GM23338 (cell line): ENCODE data around the gene ATP6V1G3.

Source experiments
- CREB1 ChIP-seq: fragments of 250-450 bp; sonication (Bioruptor Pico); IDR thresholded peaks from 2 replicates; pipeline ENCODE4 v1.5.0; 2020; ENCODE audit warnings: low read depth, mild to moderate bottlenecking, moderate library complexity
- EZH2 ChIP-seq: fragments of 200-600 bp; sonication (generic); IDR thresholded peaks from one replicate; pipeline ENCODE4 v1.8.0; 2017; ENCODE audit warnings: antibody characterized with exemption, mild to moderate bottlenecking, low read depth; ENCODE audit not compliant: unreplicated experiment
- EZH2phosphoT487 ChIP-seq: fragments of 200-600 bp; sonication (generic); IDR thresholded peaks from one replicate; pipeline ENCODE4 v1.8.1; 2018; ENCODE audit warnings: antibody characterized with exemption; ENCODE audit not compliant: unreplicated experiment
- JUNB ChIP-seq: IDR thresholded peaks from one replicate; pipeline ENCODE4 v1.6.1; 2016; ENCODE audit warnings: antibody characterized with exemption; ENCODE audit not compliant: unreplicated experiment
- NANOG ChIP-seq: IDR thresholded peaks from 2 replicates; pipeline ENCODE4 v1.6.1; 2016; ENCODE audit warnings: antibody characterized with exemption, borderline replicate concordance
- POLR2AphosphoS5 ChIP-seq: IDR thresholded peaks from 2 replicates; pipeline ENCODE4 v1.6.1; 2016; ENCODE audit warnings: antibody characterized with exemption, low read depth
- STAT1 ChIP-seq: IDR thresholded peaks from one replicate; pipeline ENCODE4 v1.6.1; 2016; ENCODE audit warnings: antibody characterized with exemption; ENCODE audit not compliant: unreplicated experiment
- ZNF114 ChIP-seq: fragments of 250-450 bp; sonication (Bioruptor Pico); IDR thresholded peaks from 2 replicates; pipeline ENCODE4 v1.5.0; 2020; ENCODE audit warnings: mild to moderate bottlenecking, moderate library complexity
- ZNF331 ChIP-seq: fragments of 250-450 bp; sonication (Bioruptor Pico); IDR thresholded peaks from 2 replicates; pipeline ENCODE4 v1.5.0; 2020; ENCODE audit warnings: low read depth, mild to moderate bottlenecking, moderate library complexity
- TF ChIP-seq, protein P1 (sequence below), 2 experiments: fragments of 200-600 bp in 1 of 2; sonication (generic) in 1 of 2; conservative IDR thresholded peaks; 2 replicates each; pipeline versions ENCODE4 v1.5.1 to v1.6.1; 2016 to 2017; ENCODE audit warnings: antibody characterized with exemption in 2 of 2, low read depth in 2 of 2, mild to moderate bottlenecking in 2 of 2, moderate library complexity in 1 of 2
- TF ChIP-seq, protein P2 (sequence below): IDR thresholded peaks from one replicate; pipeline ENCODE4 v1.6.1; 2018; ENCODE audit warnings: antibody characterized with exemption; ENCODE audit not compliant: unreplicated experiment

DNA sequence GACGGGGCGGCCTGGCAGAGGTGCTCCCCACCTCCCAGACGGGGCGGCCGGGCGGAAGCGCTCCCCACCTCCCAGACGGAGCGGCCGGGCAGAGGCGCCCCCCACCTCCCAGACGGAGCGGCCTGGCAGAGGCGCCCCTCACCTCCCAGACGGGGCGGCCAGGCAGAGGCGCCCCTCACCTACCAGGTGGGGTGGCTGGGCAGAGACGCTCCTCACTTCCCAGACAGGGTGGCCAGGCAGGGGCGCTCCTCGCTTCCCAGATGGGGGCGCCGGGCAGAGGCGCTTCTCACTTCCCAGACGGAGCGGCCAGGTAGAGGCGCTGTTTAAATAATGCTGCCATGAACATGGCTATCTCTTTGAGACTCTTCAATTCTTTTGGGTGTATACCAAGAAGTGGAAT is 43.7 kb upstream of the ATP6V1G3 start:
- TF ChIP-seq, protein P1, sequence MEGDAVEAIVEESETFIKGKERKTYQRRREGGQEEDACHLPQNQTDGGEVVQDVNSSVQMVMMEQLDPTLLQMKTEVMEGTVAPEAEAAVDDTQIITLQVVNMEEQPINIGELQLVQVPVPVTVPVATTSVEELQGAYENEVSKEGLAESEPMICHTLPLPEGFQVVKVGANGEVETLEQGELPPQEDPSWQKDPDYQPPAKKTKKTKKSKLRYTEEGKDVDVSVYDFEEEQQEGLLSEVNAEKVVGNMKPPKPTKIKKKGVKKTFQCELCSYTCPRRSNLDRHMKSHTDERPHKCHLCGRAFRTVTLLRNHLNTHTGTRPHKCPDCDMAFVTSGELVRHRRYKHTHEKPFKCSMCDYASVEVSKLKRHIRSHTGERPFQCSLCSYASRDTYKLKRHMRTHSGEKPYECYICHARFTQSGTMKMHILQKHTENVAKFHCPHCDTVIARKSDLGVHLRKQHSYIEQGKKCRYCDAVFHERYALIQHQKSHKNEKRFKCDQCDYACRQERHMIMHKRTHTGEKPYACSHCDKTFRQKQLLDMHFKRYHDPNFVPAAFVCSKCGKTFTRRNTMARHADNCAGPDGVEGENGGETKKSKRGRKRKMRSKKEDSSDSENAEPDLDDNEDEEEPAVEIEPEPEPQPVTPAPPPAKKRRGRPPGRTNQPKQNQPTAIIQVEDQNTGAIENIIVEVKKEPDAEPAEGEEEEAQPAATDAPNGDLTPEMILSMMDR (conservative IDR thresholded peaks at IDR 0.05; ENCODE audit: low read depth in 2 of 2) = peak in 1 of 2 experiments; percentile 46; a peak in 2 of 4 replicates
- TF ChIP-seq POLR2AphosphoS5 = no peak
- TF ChIP-seq EZH2phosphoT487 = no peak
- TF ChIP-seq, protein P2, sequence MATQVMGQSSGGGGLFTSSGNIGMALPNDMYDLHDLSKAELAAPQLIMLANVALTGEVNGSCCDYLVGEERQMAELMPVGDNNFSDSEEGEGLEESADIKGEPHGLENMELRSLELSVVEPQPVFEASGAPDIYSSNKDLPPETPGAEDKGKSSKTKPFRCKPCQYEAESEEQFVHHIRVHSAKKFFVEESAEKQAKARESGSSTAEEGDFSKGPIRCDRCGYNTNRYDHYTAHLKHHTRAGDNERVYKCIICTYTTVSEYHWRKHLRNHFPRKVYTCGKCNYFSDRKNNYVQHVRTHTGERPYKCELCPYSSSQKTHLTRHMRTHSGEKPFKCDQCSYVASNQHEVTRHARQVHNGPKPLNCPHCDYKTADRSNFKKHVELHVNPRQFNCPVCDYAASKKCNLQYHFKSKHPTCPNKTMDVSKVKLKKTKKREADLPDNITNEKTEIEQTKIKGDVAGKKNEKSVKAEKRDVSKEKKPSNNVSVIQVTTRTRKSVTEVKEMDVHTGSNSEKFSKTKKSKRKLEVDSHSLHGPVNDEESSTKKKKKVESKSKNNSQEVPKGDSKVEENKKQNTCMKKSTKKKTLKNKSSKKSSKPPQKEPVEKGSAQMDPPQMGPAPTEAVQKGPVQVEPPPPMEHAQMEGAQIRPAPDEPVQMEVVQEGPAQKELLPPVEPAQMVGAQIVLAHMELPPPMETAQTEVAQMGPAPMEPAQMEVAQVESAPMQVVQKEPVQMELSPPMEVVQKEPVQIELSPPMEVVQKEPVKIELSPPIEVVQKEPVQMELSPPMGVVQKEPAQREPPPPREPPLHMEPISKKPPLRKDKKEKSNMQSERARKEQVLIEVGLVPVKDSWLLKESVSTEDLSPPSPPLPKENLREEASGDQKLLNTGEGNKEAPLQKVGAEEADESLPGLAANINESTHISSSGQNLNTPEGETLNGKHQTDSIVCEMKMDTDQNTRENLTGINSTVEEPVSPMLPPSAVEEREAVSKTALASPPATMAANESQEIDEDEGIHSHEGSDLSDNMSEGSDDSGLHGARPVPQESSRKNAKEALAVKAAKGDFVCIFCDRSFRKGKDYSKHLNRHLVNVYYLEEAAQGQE = no peak
- no peak for TF ChIP-seq JUNB
- TF ChIP-seq CREB1 (CRISPR knock-in tag) = no peak
- no peak for TF ChIP-seq EZH2
- TF ChIP-seq ZNF114 = no peak
- TF ChIP-seq NANOG = no peak
- no peak for TF ChIP-seq STAT1
- TF ChIP-seq ZNF331 (CRISPR knock-in tag) = no peak
